GM19395 (cell line): Measurements from ENCODE around the gene CD28.
"Not testable (repeated sequence)": the region's sequence is repeated elsewhere in the genome, so short reads cannot be mapped to it uniquely, and the experiment has no call there.

Source experiments
- ATAC-seq: cut with Tn5 transposase; IDR thresholded peaks from one replicate; pipeline ENCODE4 v1.9.1; 2021; ENCODE audit warnings: mild to moderate bottlenecking, moderate library complexity; ENCODE audit not compliant: unreplicated experiment

CD28 gene

DNA sequence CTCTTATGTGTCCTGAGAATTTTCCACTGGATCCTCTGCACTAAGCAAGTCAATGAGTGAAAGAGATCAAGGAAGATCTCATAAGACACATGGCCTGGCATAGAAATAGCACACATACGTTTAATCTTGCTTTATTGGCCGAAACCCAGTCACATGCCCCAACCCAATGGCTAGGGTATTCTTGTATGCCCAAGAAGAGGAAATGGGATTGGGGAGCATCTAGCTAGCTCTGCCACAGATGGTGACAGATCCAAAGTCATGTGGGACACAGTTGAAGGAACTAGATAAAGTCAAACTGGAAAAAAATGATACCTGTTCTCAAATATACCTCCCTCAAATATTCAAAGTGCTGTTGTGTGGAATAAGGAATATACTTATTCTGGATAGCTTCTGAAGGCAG lies 74.7 kb downstream of the CD28 start:
- no peak for ATAC-seq

DNA sequence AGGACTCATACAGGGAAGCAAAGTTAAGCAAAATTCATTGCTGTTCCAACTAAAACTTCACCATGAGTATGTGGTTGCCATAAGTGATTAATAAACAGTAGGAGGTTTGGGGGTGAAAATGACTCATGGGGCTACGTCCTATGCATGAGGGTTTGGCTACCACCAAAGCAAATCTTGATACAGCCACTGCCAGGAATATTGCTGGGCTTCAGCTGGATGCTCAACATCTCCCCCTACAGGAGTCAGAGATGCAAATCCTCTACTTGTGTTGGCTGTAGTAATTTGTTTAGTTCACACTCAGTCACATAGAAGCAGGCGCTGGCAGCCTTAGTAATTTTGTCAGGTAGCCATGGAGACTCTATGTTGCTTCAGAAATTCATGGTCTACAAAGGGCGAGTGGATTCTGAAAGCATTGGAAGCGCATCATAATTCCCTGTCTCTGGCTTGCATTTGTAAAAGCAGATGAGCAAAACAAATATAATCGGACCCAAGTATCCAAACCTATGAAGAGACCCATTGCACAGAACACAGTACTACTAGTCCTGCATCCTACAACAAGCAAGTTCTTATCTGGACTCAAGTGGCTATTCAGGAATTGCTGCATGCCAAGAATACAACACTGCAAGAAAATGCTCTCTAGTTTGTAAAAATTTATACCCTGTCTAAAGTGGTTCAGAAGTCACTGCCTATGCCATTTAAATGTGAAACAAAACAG lies 76.0 kb downstream of the CD28 start:
- ATAC-seq = no peak

DNA sequence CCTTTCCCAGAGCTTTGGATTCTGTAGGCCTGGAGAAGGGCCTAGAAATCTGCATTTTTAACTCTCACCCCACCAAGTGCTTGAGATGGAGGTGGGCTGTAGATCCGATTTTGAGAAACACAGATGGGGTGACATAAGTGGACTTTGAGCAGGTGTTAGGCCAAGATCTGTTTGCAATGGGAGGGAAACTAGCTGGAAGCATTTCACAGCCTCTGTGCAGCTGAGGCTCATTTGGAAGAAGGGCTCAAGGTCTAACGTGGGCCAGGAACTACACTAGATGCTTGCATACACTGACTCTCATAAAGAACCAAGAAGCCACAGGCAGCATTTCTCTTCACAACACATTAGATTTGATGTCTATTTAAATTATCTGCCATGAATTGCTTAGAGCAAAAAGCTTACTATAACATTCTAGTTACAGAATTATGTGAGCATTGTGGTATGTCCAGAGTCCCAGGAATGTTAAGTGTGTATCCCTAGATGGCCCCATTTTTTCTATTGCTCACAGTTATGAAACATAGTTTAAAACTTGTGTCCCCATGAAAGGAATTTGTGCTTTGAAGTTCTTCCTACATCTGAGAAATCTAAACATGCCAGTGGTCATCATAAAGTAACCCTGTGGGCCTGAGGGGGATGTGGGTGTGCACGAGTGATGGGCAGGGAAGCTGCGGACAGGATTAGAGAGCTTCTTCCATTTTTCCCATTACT lies 77.2 kb downstream of the CD28 start:
- no peak for ATAC-seq

DNA sequence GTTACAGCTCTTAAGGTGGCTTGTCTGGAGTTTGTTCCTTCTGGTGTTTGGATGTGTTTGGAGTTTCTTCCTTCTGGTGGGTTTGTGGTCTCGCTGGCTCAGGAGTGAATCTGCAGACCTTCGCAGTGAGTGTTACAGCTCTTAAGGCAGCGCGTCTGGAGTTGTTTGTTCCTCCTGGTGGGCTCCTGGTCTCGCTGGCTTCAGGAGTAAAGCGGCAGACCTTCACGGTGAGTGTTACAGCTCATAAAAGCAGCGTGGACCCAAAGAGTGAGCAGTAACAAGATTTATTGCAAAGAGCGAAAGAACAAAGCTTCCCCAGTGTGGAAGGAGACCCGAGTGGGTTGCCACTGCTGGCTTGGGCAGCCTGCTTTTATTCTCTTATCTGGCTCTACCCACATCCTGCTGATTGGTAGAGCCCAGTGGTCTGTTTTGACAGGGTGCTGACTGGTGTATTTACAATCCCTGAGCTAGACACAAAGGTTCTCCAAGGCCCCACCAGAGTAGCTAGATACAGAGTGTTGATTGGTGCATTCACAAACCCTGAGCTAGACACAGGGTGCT lies 78.4 kb downstream of the CD28 start:
- not testable (repeated sequence) for ATAC-seq

DNA sequence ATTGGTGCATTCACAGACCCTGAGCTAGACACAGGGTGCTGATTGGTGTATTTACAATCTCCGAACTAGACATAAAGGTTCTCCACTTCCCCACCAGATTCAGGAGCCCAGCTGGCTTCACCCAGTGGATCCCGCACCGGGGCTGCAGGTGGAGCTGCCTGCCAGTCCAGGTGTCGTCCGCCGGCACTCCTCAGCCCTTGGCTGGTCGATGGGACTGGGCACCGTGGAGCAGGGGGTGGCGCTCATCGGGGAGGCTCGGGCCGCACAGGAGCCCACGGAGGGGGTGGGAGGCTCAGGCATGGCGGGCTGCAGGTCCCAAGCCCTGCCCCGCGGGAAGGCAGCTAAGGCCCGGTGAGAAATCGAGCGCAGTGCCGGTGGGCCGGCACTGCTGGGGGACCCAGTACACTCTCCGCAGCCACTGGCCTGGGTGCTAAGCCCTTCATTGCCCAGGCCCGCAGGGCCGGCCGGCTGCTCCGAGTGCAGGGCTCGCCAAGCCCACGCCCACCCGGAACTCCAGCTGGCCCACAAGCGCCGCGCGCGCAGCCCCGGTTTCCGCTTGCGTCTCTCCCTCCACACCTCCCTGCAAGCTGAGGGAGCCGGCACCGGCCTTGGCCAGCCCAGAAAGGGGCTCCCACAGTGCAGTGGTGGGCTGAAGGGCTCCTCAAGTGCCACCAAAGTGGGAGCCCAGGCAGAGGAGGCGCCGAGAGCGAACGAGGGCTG lies 79.1 kb downstream of the CD28 start:
- not testable (repeated sequence) for ATAC-seq

DNA sequence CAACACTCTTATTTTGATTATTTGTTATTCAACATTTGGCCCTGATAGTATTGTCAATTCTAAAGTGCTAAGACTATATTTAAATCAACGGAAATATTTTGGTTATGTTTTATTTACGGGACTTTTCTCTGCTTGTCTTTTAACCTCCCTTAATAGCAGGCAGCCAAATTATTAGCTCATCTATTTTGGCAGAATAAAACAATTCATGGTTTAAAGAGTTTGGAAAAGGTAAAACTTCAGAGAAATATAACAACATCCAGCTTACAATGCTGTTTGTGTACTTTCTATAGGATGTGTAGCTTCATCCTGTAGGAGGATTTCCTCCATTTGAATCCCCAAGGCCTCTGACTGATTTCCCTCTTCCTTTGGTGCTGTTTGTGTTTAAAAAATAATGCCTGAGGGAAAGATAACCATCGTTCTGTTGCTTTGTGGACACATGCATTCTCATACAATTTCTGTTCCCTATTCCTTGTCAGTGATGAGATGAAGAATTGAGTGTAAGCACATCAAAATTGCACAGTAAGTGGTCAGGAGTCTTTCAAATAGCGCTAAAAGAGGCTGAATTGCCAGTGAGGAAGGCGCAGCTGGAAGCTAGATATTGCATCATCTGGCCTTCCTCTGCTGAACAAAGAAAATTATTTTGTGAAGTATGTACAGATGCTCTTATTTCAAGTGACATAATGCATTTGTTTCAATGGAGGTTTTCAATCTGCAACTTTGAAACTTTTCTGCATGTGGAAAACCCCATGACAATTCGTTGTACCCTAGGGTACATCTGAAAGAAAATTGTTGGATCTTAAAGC lies 80.3 kb downstream of the CD28 start:
- no peak for ATAC-seq

DNA sequence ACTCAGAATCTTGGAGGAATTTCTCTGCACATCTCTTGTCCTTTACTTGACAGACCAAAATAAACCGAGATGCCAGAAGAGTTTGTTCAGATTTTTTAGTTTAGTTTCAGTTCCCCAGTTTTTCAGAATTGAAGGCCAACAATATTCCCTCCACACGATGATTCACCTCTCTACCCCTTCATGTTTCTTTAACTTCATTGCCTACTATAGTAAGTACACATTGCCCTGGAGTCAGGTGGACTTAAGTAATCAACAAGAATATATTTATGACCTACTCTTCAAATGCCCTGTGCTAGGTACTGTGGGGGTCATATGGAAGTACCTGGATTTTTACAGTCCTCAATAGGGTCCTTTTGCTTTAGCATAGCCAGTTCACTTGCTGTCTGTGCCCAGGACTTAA lies 81.5 kb downstream of the CD28 start:
- ATAC-seq = no peak
